IMR-90 (cell line): ENCODE data around the gene ZBTB46. TPM values are rescaled to one million over a fixed set of nuclear protein-coding genes. Genes with fewer than 3 reads are reported as not detected.

ENCODE experiments used
- CTCF ChIP-seq: conservative IDR thresholded peaks from 2 replicates; pipeline ENCODE4 v1.5.1; 2012; ENCODE audit warnings: mild to moderate bottlenecking, low read depth, low read length, improper control_type of control experiment
- polyA plus RNA-seq, 3 experiments: library from polyadenylated mRNA; depleted of rRNA; stranded (reverse); fragments of >200 nt; gene quantifications; 2 replicates each; pipeline ENCODE4 v1.2.3, GENCODE V29; 2012; ENCODE audit warnings: low replicate concordance in 1 of 3
- total RNA-seq: library from RNA; depleted of rRNA; stranded (reverse); fragments of >200 nt; gene quantifications from 2 replicates; pipeline ENCODE4 v1.2.3, GENCODE V29; 2012

The ZBTB46 gene
- total and polyA plus RNA-seq, 2 of the 4 experiments (the other 2 are of a cell fraction) = 4.2 to 14.9 TPM

- no peak for TF ChIP-seq CTCF
These were observed 94.0 kb downstream of the ZBTB46 start (continued) for GRCh38 chr20:63736893-63737694.
